Brain microvascular endothelial cell (primary cell): Measurements from ENCODE around the gene CARS1.

ENCODE experiments used
- DNase-seq: peaks from one replicate; pipeline ENCODE4 v3.0.0-alpha.2; 2020
- H3K27ac ChIP-seq: fragments of 250-450 bp; sonication (Bioruptor Pico); 2 replicates; pipeline ENCODE4 v1.5.1; 2020; ENCODE audit warnings: mild to moderate bottlenecking, moderate library complexity
- H3K27me3 ChIP-seq: fragments of 250-450 bp; sonication (Bioruptor Pico); replicated peaks from 2 replicates; pipeline ENCODE4 v1.5.1; 2020; ENCODE audit warnings: mild to moderate bottlenecking
- H3K36me3 ChIP-seq: fragments of 250-450 bp; sonication (Bioruptor Pico); replicated peaks from 2 replicates; pipeline ENCODE4 v1.5.1; 2020; ENCODE audit warnings: mild to moderate bottlenecking
- H3K4me3 ChIP-seq: 2 replicates; pipeline ENCODE4 v1.5.1; 2011; ENCODE audit warnings: low read depth, mild to moderate bottlenecking, control low read depth, low read length, moderate library complexity
- in situ Hi-C: cut with HindIII; loops from 2 replicates; pipeline ENCODE4 v1.10.0; 2017; ENCODE audit warnings: low sequenced_read_pairs, low pct_ligation_motif_present
- TF ChIP-seq, protein P1 (sequence below): IDR thresholded peaks from 2 replicates; pipeline ENCODE4 v1.5.1; 2011; ENCODE audit warnings: low read depth, mild to moderate bottlenecking, moderate library complexity, low read length, control low read depth, inconsistent platforms; ENCODE audit errors: missing control alignments

CARS1 gene

DNA sequence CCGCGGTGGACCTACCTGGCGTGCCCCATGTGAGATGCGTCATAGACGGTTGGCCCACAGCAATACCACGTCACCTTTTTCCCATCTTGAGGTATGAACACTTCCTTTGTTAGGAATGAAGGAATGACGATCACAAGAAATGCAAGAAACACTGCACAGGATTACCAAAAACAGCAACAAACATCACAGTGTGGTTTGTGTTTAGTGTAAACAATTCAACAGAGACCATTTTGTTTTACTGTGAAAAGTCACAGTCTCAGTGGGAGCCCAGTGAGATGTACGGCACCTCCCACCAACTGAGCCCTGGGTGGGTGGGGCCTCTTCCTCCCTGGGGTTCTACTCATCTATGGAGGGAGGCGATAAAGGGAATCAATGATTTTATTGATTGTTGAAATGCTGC lies 16.3 kb downstream of the CARS1 start:
- in situ Hi-C loops, result no loop called here
- DNase-seq, result no peak
- H3K36me3 ChIP-seq, result peaks cover 52% of the 10 kb centered on the region

DNA sequence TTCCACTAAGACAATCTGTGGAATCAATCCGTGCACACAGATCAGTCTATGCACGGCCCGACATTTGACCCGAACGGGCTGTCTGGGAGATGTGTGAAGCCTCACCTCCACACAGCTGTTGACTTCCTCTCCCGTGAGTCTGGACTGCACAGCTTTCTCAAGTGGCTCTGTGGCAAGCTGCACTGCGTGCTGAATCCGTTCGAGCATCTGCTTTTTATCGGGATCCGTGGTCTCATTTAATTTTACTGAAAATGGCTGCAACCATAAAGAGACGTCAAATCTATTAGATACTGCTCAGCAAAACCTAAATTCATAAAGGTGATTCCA lies 19.3 kb downstream of the CARS1 start:
- H3K36me3 ChIP-seq, result peaks cover 59% of the 10 kb centered on the region
- H3K4me3 ChIP-seq, result no peak overlapping the region
- in situ Hi-C loops, result no loop called here
- TF ChIP-seq, protein P1, sequence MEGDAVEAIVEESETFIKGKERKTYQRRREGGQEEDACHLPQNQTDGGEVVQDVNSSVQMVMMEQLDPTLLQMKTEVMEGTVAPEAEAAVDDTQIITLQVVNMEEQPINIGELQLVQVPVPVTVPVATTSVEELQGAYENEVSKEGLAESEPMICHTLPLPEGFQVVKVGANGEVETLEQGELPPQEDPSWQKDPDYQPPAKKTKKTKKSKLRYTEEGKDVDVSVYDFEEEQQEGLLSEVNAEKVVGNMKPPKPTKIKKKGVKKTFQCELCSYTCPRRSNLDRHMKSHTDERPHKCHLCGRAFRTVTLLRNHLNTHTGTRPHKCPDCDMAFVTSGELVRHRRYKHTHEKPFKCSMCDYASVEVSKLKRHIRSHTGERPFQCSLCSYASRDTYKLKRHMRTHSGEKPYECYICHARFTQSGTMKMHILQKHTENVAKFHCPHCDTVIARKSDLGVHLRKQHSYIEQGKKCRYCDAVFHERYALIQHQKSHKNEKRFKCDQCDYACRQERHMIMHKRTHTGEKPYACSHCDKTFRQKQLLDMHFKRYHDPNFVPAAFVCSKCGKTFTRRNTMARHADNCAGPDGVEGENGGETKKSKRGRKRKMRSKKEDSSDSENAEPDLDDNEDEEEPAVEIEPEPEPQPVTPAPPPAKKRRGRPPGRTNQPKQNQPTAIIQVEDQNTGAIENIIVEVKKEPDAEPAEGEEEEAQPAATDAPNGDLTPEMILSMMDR, result no peak
- H3K27me3 ChIP-seq, result no peaks in the 10 kb centered on the region
- no peak for DNase-seq
- no peak overlapping the region for H3K27ac ChIP-seq

More for the DNA sequence above, 16.3 kb downstream of the CARS1 start:
- H3K4me3 ChIP-seq, result no peak overlapping the region
- TF ChIP-seq, protein P1, result no peak
- H3K27ac ChIP-seq, result no peak overlapping the region
- H3K27me3 ChIP-seq, result no peaks in the 10 kb centered on the region

DNA sequence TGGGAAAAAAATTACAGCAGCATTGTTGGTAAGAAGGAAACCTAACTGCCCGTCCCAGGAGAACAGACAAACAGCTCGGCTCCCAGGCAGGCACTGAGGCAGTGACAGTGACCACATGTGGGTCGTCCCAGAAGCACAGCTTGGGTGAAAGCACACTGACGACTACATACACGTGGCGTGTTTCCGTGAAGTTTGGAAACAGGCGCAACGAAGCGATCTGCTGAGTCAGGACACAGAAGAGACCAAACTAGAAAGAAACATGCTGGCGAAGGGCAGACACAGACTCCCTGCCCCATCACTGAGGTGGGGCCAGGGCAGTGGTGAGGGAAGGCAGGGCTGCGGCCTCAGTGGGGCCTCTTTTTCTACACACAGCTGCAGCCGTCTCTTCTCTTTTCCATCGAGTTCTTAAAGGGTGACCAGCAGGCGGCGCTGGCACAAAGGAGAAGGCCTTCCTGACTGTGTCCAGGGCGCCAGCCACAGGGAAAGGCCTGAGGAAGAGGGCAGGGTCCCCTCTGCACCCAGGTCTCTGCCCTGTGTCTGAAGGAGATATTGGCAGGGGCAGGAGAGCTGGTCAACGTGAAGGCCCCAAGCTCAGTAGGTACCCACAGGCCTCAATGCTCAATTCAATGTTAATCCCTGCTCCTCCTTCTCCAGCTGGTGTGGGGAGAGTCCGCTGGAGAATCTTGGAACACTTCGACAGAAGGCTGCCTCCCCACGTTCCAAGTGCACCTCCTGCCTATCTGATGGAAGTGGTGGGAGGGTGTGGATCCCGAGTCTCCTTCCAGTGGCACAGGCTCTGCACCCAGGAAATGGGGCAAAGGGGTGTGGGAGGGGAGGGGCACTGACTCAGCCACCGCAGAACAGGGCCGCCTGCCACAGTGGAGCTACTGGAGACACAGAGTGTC lies 19.9 kb downstream of the CARS1 start:
- Histone ChIP-seq H3K36me3 (peaks cover 64% of the 10 kb centered on the region), H3K4me3 (no peak overlapping the region), H3K27ac (no peak overlapping the region), H3K27me3 (no peaks in the 10 kb centered on the region)
- in situ Hi-C loops, result no loop called here
- TF ChIP-seq, protein P1, result peak; percentile 84
- peak; percentile 63 for DNase-seq

DNA sequence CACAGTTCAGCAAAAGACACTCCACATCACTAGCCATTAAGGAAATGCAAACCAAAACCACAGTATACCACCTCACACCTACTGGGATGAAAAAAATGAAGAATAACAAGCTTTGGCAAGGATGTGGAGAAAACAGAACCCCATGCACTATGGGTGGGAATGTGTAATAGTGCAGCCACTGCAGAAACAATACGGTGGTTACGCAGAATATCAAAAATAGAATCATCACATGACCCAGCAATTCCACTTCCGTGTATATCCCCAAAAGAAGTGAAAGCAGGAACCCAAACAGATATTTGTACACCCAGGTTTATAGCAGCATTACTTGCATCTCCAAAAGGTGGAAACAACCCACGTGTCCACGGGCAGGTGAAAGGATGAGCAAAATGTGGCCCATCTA lies 20.8 kb downstream of the CARS1 start:
- no peak for DNase-seq
- H3K4me3 ChIP-seq, result no peak overlapping the region

DNA sequence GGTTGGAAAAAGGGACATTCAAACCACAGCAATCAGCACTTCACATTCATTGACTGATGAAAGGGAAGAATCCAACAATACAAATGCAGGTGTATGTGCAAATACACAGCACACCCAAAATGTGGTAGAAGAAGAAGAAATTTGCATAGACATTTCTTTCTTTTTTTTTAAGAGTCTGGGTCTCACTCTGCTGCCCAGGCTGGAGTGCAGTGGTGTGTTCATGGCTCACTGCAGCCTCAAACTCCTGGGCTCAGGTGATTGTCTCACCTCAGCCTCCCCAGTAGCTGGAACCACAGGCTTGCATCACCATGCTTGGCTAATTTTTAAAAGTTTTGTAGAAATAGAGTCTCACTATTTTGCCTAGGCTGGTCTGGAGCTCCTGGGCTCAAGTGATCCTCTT lies 21.9 kb downstream of the CARS1 start:
- Histone ChIP-seq H3K36me3 (peaks cover 53% of the 10 kb centered on the region), H3K27me3 (no peaks in the 10 kb centered on the region), H3K27ac (no peak overlapping the region), H3K4me3 (no peak overlapping the region)
- TF ChIP-seq, protein P1, result no peak
- DNase-seq, result no peak
- in situ Hi-C loops, result no loop called here

More for the DNA sequence above, 20.8 kb downstream of the CARS1 start:
- in situ Hi-C loops, result no loop called here
- Histone ChIP-seq H3K27ac (no peak overlapping the region), H3K36me3 (peaks cover 57% of the 10 kb centered on the region), H3K27me3 (no peaks in the 10 kb centered on the region)
- TF ChIP-seq, protein P1, result no peak
